ENCODE results near the gene SOX18. TPM values are rescaled to one million over a fixed set of nuclear protein-coding genes. Genes with fewer than 3 reads are reported as not detected.
"Not testable (repeated sequence)": the region's sequence is repeated elsewhere in the genome, so short reads cannot be mapped to it uniquely, and the experiment has no call there.

The SOX18 gene
- polyA plus RNA-seq, 3 donors: 5.5 to 12.1 (median 12.1) TPM

GRCh38 chr20:64012385-64013154 lies 36.9 kb downstream of the SOX18 start:
- not testable (repeated sequence) for DNase-seq (ENCODE audit: extremely low read depth in 1 of 11, low read depth in 9 of 11, low spot score in 4 of 11)

- DNase-seq (ENCODE audit: extremely low read depth in 1 of 11, low read depth in 9 of 11, low spot score in 4 of 11): no peak
These were observed 38.1 kb downstream of the SOX18 start for GRCh38 chr20:64011366-64011779.

- DNase-seq (ENCODE audit: extremely low read depth in 1 of 11, low read depth in 9 of 11, low spot score in 4 of 11): no peak
These were observed 38.7 kb downstream of the SOX18 start for GRCh38 chr20:64010711-64011237.

DNA sequence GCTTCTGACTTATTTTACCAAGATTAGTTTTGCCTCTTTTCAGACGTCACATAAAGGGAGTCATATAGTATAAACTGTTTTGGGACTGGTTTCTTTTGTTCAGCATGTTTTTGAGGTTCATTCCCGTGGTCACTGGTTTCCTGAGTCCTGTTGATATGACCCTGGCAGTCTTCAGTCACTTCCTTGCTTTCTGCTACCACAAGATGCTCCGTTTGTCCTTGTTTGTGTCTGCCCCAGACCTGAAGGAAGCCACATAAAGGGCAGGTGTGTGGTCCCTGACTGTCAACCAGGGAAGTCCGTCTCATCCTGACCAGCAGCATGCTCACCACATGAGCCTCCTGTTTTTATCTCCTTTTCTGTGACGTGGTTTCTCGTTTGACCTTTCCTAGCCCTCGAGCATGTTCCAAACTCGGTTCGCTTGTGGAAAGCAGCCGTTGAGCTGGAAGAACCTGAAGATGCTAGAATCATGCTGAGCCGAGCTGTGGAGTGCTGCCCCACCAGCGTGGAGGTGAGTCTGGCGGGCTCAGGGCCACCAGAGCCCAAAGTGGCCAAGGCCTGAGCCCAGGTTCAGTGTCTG lies 39.5 kb downstream of the SOX18 start:
- DNase-seq (ENCODE audit: extremely low read depth in 1 of 11, low read depth in 9 of 11, low spot score in 4 of 11): no peak

- no peak for DNase-seq (ENCODE audit: extremely low read depth in 1 of 11, low read depth in 9 of 11, low spot score in 4 of 11)
These were observed 42.5 kb downstream of the SOX18 start for GRCh38 chr20:64006902-64007301.

DNA sequence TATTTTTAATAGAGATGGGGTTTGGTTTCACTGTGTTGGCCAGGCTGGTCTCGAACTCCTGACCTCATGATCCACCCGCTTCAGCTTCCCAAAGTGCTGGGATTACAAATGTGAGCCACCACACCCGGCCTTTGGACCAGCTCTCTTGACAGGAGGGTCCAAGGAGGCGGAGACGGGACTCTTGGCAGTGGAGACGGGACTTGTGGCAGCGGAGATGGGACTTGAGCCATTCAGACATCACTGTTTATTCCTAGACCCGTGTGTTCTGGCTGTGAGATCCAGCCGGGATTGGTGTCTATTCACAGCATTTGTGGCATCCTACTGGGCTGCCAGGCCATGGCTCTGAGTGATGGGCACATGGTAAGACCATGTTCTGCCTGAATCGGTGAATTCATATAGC lies 42.9 kb downstream of the SOX18 start:
- DNase-seq (ENCODE audit: extremely low read depth in 1 of 11, low read depth in 9 of 11, low spot score in 4 of 11): no peak

DNA sequence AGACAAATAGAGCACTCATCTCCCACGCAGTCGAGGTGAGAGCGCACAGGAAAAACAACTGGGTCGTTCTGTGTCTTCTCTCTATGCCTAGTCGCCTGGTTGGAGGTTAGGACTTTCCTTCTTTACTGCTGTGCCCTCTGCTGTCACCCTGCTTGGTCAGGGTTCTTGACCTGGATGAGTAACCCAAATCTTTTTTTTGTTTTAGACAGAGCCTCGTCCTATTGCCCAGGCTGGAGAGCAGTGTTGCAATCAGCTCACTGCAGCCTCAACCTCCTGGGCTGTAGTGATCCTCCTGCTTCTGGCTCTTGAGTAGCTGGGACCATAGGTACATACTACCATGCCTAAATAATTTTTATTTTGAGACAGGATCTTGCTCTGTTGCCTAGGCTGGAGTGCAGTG lies 44.0 kb downstream of the SOX18 start:
- DNase-seq (ENCODE audit: extremely low read depth in 1 of 11, low read depth in 9 of 11, low spot score in 4 of 11): no peak

DNA sequence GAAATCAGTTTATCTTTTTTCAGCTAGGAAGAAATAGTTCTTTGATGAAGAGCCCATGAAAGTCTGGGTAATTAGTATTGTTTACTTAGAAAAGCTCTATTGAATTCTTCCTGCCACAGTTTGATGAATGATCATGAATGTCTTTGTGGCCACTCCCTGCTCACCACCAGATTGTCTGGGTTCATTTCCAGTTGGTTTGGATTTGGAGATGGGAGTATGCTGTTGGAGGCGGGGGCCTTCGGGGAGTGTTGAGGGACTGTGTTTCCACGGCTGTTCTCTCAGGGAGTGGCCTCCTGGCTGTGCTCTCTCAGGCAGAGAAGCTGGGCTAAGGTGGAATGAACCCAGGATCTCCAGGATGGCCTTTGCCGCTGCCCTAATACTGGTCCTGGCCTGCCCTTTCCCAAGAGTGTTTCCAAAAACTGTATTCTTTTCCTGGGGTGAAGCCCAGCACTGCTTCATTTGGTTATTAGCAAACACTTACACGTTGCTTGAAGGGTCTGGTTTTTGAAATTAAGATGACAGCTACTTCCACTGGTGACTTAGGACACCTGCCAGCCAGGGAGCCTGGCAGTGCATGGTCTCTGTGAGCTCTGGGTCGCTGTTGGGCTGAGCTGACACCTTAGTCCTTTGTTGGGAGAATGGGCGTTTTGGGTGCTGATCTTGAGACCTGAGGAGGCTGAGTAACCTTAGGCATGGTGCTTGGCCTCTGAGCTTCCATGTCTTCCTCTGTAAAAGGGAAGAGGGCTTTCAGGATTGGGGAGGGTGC lies 45.3 kb downstream of the SOX18 start:
- peak in 1 of 11 donors; percentile 33 for DNase-seq (ENCODE audit: extremely low read depth in 1 of 11, low read depth in 9 of 11, low spot score in 4 of 11)

GRCh38 chr20:64001607-64002011 lies 47.8 kb downstream of the SOX18 start:
- DNase-seq (ENCODE audit: extremely low read depth in 1 of 11, low read depth in 9 of 11, low spot score in 4 of 11): no peak

DNA sequence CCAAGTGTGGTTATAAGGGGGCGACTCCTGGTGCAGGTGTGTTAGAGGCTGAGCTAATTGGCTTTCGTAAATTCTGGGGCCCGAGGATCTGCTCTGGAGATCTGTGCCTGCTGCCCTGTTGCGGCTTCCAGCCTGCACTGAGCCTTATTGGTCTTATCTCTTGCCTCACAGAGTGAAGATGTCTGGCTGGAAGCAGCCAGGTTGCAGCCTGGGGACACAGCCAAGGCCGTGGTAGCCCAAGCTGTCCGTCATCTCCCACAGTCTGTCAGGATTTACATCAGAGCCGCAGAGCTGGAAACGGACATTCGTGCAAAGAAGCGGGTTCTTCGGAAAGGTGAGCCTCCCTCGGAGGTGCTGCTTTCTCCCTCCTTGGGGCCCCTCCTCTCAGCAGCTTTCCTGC lies 48.5 kb downstream of the SOX18 start:
- no peak for DNase-seq (ENCODE audit: extremely low read depth in 1 of 11, low read depth in 9 of 11, low spot score in 4 of 11)

Other genes with a start within 250 kb of the SOX18 start
- 10 to 100 TPM; 15.5 to 20.0 (median 19.2) TPM for gene ZBTB46, start 218.4 kb downstream of the SOX18 start, polyA plus RNA-seq (ENCODE audit: insufficient read length in 3 of 3)
- not detected for gene ABHD16B, start 188.1 kb downstream of the SOX18 start, polyA plus RNA-seq (ENCODE audit: insufficient read length in 3 of 3)
- 100 to 1,000 TPM in 1 of 3 donors, 10 to 100 TPM in 2; 79.9 to 102 (median 90.5) TPM for gene TPD52L2, start 184.4 kb downstream of the SOX18 start, polyA plus RNA-seq (ENCODE audit: insufficient read length in 3 of 3)
- 10 to 100 TPM; 26.2 to 33.0 (median 31.4) TPM for gene DNAJC5, start 154.5 kb downstream of the SOX18 start, polyA plus RNA-seq (ENCODE audit: insufficient read length in 3 of 3)
- 10 to 100 TPM; 40.0 to 77.6 (median 58.7) TPM for gene UCKL1, start 93.2 kb downstream of the SOX18 start, polyA plus RNA-seq (ENCODE audit: insufficient read length in 3 of 3)
- 10 to 100 TPM; 23.7 to 33.5 (median 29.5) TPM for gene ZNF512B, start 79.7 kb downstream of the SOX18 start, polyA plus RNA-seq (ENCODE audit: insufficient read length in 3 of 3)
- 1 to 10 TPM; 5.8 to 9.9 (median 9.3) TPM for gene SAMD10, start 70.0 kb downstream of the SOX18 start, polyA plus RNA-seq (ENCODE audit: insufficient read length in 3 of 3)
- gene PRPF6, start 68.5 kb downstream of the SOX18 start, polyA plus RNA-seq (ENCODE audit: insufficient read length in 3 of 3): 10 to 100 TPM; 81.8 to 95.2 (median 87.4) TPM
- gene C20orf204, start 13.5 kb downstream of the SOX18 start, polyA plus RNA-seq (ENCODE audit: insufficient read length in 3 of 3): 1 to 10 TPM in 2 of 3 donors, under 1 TPM in 1; 0.56 to 1.1 (median 1.0) TPM
- gene TCEA2, start 13.6 kb upstream of the SOX18 start, polyA plus RNA-seq (ENCODE audit: insufficient read length in 3 of 3): 10 to 100 TPM; 72.5 to 93.9 (median 89.4) TPM
- 1 to 10 TPM; 4.5 to 7.1 (median 5.7) TPM for gene RGS19, start 29.9 kb upstream of the SOX18 start, polyA plus RNA-seq (ENCODE audit: insufficient read length in 3 of 3)
- 1 to 10 TPM in 2 of 3 donors, under 1 TPM in 1; 0.65 to 1.3 (median 1.2) TPM for gene OPRL1, start 30.4 kb upstream of the SOX18 start, polyA plus RNA-seq (ENCODE audit: insufficient read length in 3 of 3)
- gene LKAAEAR1, start 34.8 kb upstream of the SOX18 start, polyA plus RNA-seq (ENCODE audit: insufficient read length in 3 of 3): under 1 TPM in 1 of 3 donors, not detected in 2; 0.40 TPM
- not detected for gene NPBWR2, start 57.9 kb upstream of the SOX18 start, polyA plus RNA-seq (ENCODE audit: insufficient read length in 3 of 3)
- gene MYT1, start 114.8 kb upstream of the SOX18 start, polyA plus RNA-seq (ENCODE audit: insufficient read length in 3 of 3): under 1 TPM; 0.42 to 0.68 (median 0.55) TPM
- 100 to 1,000 TPM; 127 to 218 (median 160) TPM for gene PCMTD2, start 206.1 kb upstream of the SOX18 start, polyA plus RNA-seq (ENCODE audit: insufficient read length in 3 of 3)

Data from renal cortex interstitium (tissue), 11 donors.